ENCODE data around the gene TMEM176A. TPM values are rescaled to one million over a fixed set of nuclear protein-coding genes. Genes with fewer than 3 reads are reported as not detected.
A peak's percentile ranks its signal among the peaks of the same experiment; 100 is the strongest.

The TMEM176A gene, protein sequence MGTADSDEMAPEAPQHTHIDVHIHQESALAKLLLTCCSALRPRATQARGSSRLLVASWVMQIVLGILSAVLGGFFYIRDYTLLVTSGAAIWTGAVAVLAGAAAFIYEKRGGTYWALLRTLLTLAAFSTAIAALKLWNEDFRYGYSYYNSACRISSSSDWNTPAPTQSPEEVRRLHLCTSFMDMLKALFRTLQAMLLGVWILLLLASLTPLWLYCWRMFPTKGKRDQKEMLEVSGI
- total RNA-seq: 288 TPM
- 513 TPM for polyA plus RNA-seq (ENCODE audit: insufficient read depth, low read depth, low replicate concordance)
- long read RNA-seq, donor 1, transcript TMEM176A-210 (7 exons, 1,530 nt): minor isoform, 6 of 58 reads
- long read RNA-seq, donor 1, transcript TMEM176A-201 (7 exons, 1,261 nt): major isoform, 8 of 58 reads
- long read RNA-seq, donor 1, partial matches to known transcripts: 41 of 58 reads
- long read RNA-seq, donor 1, other reads (novel, unspliced or antisense): 0 of 58 reads
- long read RNA-seq, donor 2, transcript TMEM176A-210 (7 exons, 1,530 nt): minor isoform, 19 of 143 reads
- long read RNA-seq, donor 2, transcript TMEM176A-201 (7 exons, 1,261 nt): major isoform, 24 of 143 reads
- long read RNA-seq, donor 2, partial matches to known transcripts: 99 of 143 reads
- long read RNA-seq, donor 2, other reads (novel, unspliced or antisense): 0 of 143 reads
- long read RNA-seq, donor 3, transcript TMEM176A-210 (7 exons, 1,530 nt): major isoform, 34 of 182 reads
- long read RNA-seq, donor 3, transcript TMEM176A-201 (7 exons, 1,261 nt): major isoform, 34 of 182 reads
- long read RNA-seq, donor 3, partial matches to known transcripts: 111 of 182 reads
- long read RNA-seq, donor 3, other reads (novel, unspliced or antisense): 0 of 182 reads
- long read RNA-seq, donor 4, transcript TMEM176A-210 (7 exons, 1,530 nt): minor isoform, 10 of 200 reads
- long read RNA-seq, donor 4, transcript TMEM176A-201 (7 exons, 1,261 nt): major isoform, 15 of 200 reads
- long read RNA-seq, donor 4, partial matches to known transcripts: 92 of 200 reads
- long read RNA-seq, donor 4, other reads (novel, unspliced or antisense): 80 of 200 reads
- long read RNA-seq, donor 5, partial matches to known transcripts: 0 of 4 reads
- long read RNA-seq, donor 5, other reads (novel, unspliced or antisense): 0 of 4 reads
- long read RNA-seq, donor 6, transcript TMEM176A-201 (7 exons, 1,261 nt): minor isoform, 17 of 186 reads
- long read RNA-seq, donor 6, transcript TMEM176A-210 (7 exons, 1,530 nt): major isoform, 21 of 186 reads
- long read RNA-seq, donor 6, partial matches to known transcripts: 144 of 186 reads
- long read RNA-seq, donor 6, other reads (novel, unspliced or antisense): 0 of 186 reads
- long read RNA-seq, donor 7, transcript TMEM176A-201 (7 exons, 1,261 nt): minor isoform, 42 of 178 reads
- long read RNA-seq, donor 7, transcript TMEM176A-210 (7 exons, 1,530 nt): major isoform, 83 of 178 reads
- long read RNA-seq, donor 7, partial matches to known transcripts: 22 of 178 reads
- long read RNA-seq, donor 7, other reads (novel, unspliced or antisense): 28 of 178 reads
- long read RNA-seq, donor 8, transcript TMEM176A-210 (7 exons, 1,530 nt): minor isoform, 17 of 105 reads
- long read RNA-seq, donor 8, transcript TMEM176A-201 (7 exons, 1,261 nt): major isoform, 24 of 105 reads
- long read RNA-seq, donor 8, partial matches to known transcripts: 63 of 105 reads
- long read RNA-seq, donor 8, other reads (novel, unspliced or antisense): 0 of 105 reads
- long read RNA-seq, donor 9, transcript TMEM176A-201 (7 exons, 1,261 nt): major isoform, 16 of 64 reads
- long read RNA-seq, donor 9, transcript TMEM176A-210 (7 exons, 1,530 nt): minor isoform, 7 of 64 reads
- long read RNA-seq, donor 9, partial matches to known transcripts: 40 of 64 reads
- long read RNA-seq, donor 9, other reads (novel, unspliced or antisense): 0 of 64 reads
- long read RNA-seq, donor 10, transcript TMEM176A-210 (7 exons, 1,530 nt): minor isoform, 15 of 134 reads
- long read RNA-seq, donor 10, transcript TMEM176A-201 (7 exons, 1,261 nt): major isoform, 19 of 134 reads
- long read RNA-seq, donor 10, partial matches to known transcripts: 97 of 134 reads
- long read RNA-seq, donor 10, other reads (novel, unspliced or antisense): 0 of 134 reads

DNA sequence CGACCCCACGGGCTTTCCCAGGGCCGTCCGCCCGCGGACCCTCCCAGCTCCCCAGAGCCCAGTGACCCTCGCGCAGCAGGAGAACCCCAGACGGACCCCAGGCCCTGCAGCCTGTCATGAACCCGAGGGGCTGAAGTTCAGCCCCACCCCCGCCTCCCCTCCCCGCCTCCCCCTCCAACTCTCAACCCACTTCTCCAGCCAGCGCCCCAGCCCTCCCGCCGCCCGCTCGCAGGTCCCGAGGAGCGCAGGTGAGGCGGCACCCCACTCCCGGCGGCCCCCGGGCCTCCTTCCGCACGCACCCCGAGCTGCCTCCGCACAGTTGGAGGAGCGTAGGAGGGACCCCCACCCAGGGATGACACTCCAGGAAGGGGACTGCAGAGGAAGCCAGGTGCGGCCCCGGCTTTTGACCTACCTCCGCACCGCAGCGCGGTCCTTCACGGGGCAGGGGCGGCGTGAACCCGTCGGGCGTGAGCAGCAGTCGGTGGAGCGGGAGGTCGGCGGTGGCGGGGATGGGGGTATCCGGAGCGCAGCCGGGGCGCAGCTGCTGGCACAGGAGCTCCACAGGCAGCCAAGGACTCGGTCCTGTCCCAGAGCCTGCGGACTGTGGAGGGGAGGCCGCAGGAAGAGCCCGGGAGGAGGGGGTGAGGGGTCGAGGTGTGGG is at the start of gene TMEM176A:
TSS of gene TMEM176A (plus strand) at position 189 of the 661 bp plus-strand sequence. CDS start 782 bp downstream, outside the sequence.
- H3K4me3 ChIP-seq (ENCODE audit: low read length in 3 of 3): peak within 1 kb of the TSS; percentile 44 to 82 (median 73)
- H3K27ac ChIP-seq (ENCODE audit: low read depth in 2 of 2, low read length in 2 of 2): peak within 1 kb of the TSS; percentile 90 to 92
- H3K9ac ChIP-seq (ENCODE audit: low read length in 3 of 3): peak within 1 kb of the TSS in 2 of 3 donors; percentile 43 to 79
- peaks cover 0 to 13% (median 10%) of the 10 kb centered on the region in 3 donors for H3K4me1 ChIP-seq (ENCODE audit: control insufficient read depth in 2 of 3, insufficient read depth in 2 of 3, low read depth in 1 of 3, low read length in 3 of 3)
- FAIRE-seq (no peak), DNase-seq (peak in 2 of 5 donors; percentile 62 to 87)
- H3K27me3 ChIP-seq (ENCODE audit: control insufficient read depth, insufficient read depth, low read length): peaks cover 2% of the 10 kb centered on the region
- intact Hi-C loops (cut with DNase I): no loop called here
- TF ChIP-seq, protein P1, sequence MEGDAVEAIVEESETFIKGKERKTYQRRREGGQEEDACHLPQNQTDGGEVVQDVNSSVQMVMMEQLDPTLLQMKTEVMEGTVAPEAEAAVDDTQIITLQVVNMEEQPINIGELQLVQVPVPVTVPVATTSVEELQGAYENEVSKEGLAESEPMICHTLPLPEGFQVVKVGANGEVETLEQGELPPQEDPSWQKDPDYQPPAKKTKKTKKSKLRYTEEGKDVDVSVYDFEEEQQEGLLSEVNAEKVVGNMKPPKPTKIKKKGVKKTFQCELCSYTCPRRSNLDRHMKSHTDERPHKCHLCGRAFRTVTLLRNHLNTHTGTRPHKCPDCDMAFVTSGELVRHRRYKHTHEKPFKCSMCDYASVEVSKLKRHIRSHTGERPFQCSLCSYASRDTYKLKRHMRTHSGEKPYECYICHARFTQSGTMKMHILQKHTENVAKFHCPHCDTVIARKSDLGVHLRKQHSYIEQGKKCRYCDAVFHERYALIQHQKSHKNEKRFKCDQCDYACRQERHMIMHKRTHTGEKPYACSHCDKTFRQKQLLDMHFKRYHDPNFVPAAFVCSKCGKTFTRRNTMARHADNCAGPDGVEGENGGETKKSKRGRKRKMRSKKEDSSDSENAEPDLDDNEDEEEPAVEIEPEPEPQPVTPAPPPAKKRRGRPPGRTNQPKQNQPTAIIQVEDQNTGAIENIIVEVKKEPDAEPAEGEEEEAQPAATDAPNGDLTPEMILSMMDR (IDR thresholded peaks at IDR 0.05; ENCODE audit: borderline replicate concordance, extremely low read depth, insufficient read depth): no peak
- peaks cover 0 to 24% (median 15%) of the 10 kb centered on the region in 3 donors for H3K36me3 ChIP-seq (ENCODE audit: control insufficient read depth in 2 of 3, insufficient read depth in 3 of 3, low read length in 3 of 3)
- H3K9me3 ChIP-seq (ENCODE audit: control insufficient read depth in 2 of 3, insufficient read depth in 1 of 3, low read length in 3 of 3): peaks cover 0 to 1% (median 0%) of the 10 kb centered on the region in 3 donors

DNA sequence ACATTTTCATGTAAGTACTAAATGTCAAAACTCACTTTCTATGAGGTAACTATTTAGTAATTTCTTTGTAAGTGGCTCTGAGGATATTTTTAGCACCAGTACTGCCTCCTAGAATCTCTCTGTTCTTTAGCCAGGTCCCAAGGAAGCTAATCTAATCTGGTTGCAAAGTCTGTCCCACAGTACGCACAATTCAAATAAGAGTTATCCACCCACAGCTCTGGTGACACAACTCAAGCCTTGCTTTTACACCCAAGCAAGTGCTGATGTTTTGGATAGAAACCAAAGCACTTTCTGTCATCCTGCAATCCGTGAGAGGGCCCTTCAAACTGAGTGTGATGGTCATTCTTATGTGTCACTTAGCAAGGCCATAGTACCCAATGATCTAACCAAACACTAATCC is 48.9 kb upstream of the TMEM176A start:
- Histone ChIP-seq H3K27ac (ENCODE audit: low read depth in 2 of 2, low read length in 2 of 2) (no peak overlapping the region), H3K9ac (ENCODE audit: low read length in 3 of 3) (no peak overlapping the region), H3K4me1 (ENCODE audit: control insufficient read depth in 2 of 3, insufficient read depth in 2 of 3, low read depth in 1 of 3, low read length in 3 of 3) (no peaks in the 10 kb centered on the region), H3K9me3 (ENCODE audit: control insufficient read depth in 2 of 3, insufficient read depth in 1 of 3, low read length in 3 of 3) (no peaks in the 10 kb centered on the region), H3K36me3 (ENCODE audit: control insufficient read depth in 2 of 3, insufficient read depth in 3 of 3, low read length in 3 of 3) (no peaks in the 10 kb centered on the region), H3K4me3 (ENCODE audit: low read length in 3 of 3) (no peak overlapping the region), H3K27me3 (ENCODE audit: control insufficient read depth, insufficient read depth, low read length) (no peaks in the 10 kb centered on the region)
- DNase-seq (no peak), FAIRE-seq (no peak)
- intact Hi-C loops (cut with DNase I): no loop called here
- TF ChIP-seq, protein P1 (IDR thresholded peaks at IDR 0.05; ENCODE audit: borderline replicate concordance, extremely low read depth, insufficient read depth): no peak

All from kidney (tissue), 22 donors.